Measurements from ENCODE around the gene HP. TPM values are rescaled to one million over a fixed set of nuclear protein-coding genes. Genes with fewer than 3 reads are reported as not detected.
"Not testable (repeated sequence)": the region's sequence is repeated elsewhere in the genome, so short reads cannot be mapped to it uniquely, and the experiment has no call there.

The HP gene
- total and polyA plus RNA-seq, 2 donors (not counting 1 experiment from before 2014, with no cell fraction given) = not detected

DNA sequence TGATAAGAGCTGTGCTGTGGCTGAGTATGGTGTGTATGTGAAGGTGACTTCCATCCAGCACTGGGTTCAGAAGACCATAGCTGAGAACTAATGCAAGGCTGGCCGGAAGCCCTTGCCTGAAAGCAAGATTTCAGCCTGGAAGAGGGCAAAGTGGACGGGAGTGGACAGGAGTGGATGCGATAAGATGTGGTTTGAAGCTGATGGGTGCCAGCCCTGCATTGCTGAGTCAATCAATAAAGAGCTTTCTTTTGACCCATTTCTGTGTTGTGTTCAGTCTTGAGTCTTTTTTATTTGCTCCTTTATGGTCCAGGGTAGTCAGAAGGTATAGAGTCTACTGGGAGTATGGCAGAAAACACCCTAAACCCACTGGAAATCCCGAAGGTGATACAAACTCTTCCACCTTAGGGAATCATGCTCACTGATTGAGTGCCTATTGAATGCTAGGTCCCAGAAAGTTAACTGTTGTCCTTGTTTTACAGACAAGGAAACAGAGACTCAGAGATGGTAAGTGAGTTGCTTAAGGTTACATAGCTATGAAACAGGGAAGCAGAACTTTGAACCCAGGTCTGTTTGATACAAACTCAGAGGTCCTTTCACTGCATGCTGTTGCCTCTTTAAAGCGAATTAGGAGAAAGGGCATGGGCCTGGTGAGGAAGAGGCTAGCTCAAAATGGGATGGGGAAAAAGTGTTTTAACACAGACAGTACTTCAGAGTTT is 22.8 kb downstream of the HP start:
- H3K4me1 Mint-ChIP-seq; H3K27me3 Mint-ChIP-seq; H3K4me1 ChIP-seq (ENCODE audit: control insufficient read depth in 2 of 2, insufficient read depth in 2 of 2, low read length in 2 of 2); H2AFZ ChIP-seq (ENCODE audit: insufficient read depth, low read depth, low read length, poor library complexity, severe bottlenecking); POLR2A ChIA-PET; H4K20me1 ChIP-seq (ENCODE audit: control insufficient read depth, insufficient read depth, low read length, poor library complexity, severe bottlenecking); DNase-seq; H3K79me2 ChIP-seq (ENCODE audit: control insufficient read depth, insufficient read depth, low read length); H3K27ac Mint-ChIP-seq; H3K4me3 ChIP-seq (ENCODE audit: control extremely low read depth in 1 of 5, extremely low read depth in 1 of 5, insufficient read depth in 1 of 5, low read depth in 2 of 5, low read length in 4 of 5); H3K9me3 ChIP-seq (ENCODE audit: control extremely low read depth in 1 of 3, control insufficient read depth in 2 of 3, insufficient read depth in 1 of 3, low read length in 2 of 3); H3K27me3 ChIP-seq (replicated peaks in 1 of 4; ENCODE audit: control extremely low read depth in 1 of 4, control insufficient read depth in 3 of 4, insufficient read depth in 4 of 4, low read length in 3 of 4); intact Hi-C loops (cut with micrococcal nuclease); H3K4me3 Mint-ChIP-seq; H3K27ac ChIP-seq (ENCODE audit: low read length in 2 of 2); H3K9ac ChIP-seq (ENCODE audit: low read length); ATAC-seq (ENCODE audit: low read depth); H3K36me3 ChIP-seq (replicated peaks in 1 of 2; ENCODE audit: control extremely low read depth in 1 of 2, control insufficient read depth in 1 of 2, extremely low read depth in 1 of 2, insufficient read depth in 2 of 2, low read length in 1 of 2); H3K9me3 Mint-ChIP-seq (ENCODE audit: insufficient read depth); CTCF ChIA-PET; H3K4me2 ChIP-seq (replicated peaks; ENCODE audit: low read depth, low read length, poor library complexity, severe bottlenecking): not testable (repeated sequence)
- WGBS (ENCODE audit: insufficient coverage) = no CpG with 5 or more reads among the region's 5 CpGs

DNA sequence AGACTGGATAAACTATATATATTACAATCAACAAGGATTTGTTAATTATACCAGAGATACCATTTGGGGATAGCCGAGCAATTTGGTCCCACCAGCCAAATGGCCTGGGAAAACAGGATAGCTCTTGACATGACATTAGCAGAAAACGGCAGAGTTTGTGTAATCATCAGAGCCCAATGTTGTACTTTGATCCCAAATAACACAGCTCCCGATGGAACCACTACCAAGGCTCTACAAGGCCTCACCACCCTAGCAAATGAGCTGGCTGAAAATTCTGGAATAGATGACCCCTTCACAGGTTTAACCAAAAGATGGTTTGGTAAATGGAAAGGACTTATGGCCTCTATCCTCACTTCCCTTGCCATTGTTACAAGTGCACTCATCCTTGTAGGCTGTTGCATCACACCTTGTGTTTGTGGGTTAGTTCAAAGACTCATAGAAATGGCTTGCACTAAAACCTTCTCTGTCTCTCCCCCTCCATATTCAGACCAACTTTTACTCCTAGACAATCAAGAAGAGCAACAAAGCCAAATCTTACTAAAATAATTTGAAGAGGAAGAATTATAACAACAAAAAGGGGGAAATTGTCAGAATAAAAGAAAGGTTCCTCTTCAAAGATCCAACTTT is 29.6 kb downstream of the HP start:
- Histone ChIP-seq H3K27me3 (replicated peaks in 1 of 4; ENCODE audit: control extremely low read depth in 1 of 4, control insufficient read depth in 3 of 4, insufficient read depth in 4 of 4, low read length in 3 of 4) (no peaks in the 10 kb centered on the region), H3K79me2 (ENCODE audit: control insufficient read depth, insufficient read depth, low read length) (no peaks in the 10 kb centered on the region), H3K9ac (ENCODE audit: low read length) (no peak overlapping the region), H3K4me2 (replicated peaks; ENCODE audit: low read depth, low read length, poor library complexity, severe bottlenecking) (no peak overlapping the region), H3K4me3 (ENCODE audit: control extremely low read depth in 1 of 5, extremely low read depth in 1 of 5, insufficient read depth in 1 of 5, low read depth in 2 of 5, low read length in 4 of 5) (no peak overlapping the region), H3K4me1 (ENCODE audit: control insufficient read depth in 2 of 2, insufficient read depth in 2 of 2, low read length in 2 of 2) (no peaks in the 10 kb centered on the region), H4K20me1 (ENCODE audit: control insufficient read depth, insufficient read depth, low read length, poor library complexity, severe bottlenecking) (no peaks in the 10 kb centered on the region), H2AFZ (ENCODE audit: insufficient read depth, low read depth, low read length, poor library complexity, severe bottlenecking) (no peak overlapping the region), H3K27ac (ENCODE audit: low read length in 2 of 2) (no peak overlapping the region), H3K9me3 (ENCODE audit: control extremely low read depth in 1 of 3, control insufficient read depth in 2 of 3, insufficient read depth in 1 of 3, low read length in 2 of 3) (peaks cover 4 to 10% (median 9%) of the 10 kb centered on the region in 3 donors), H3K36me3 (replicated peaks in 1 of 2; ENCODE audit: control extremely low read depth in 1 of 2, control insufficient read depth in 1 of 2, extremely low read depth in 1 of 2, insufficient read depth in 2 of 2, low read length in 1 of 2) (peaks cover 15 to 38% of the 10 kb centered on the region in 2 experiments)
- Mint-ChIP-seq H3K27ac (no peak overlapping the region), H3K4me1 (no peaks in the 10 kb centered on the region), H3K9me3 (ENCODE audit: insufficient read depth) (peaks cover 3% of the 10 kb centered on the region), H3K27me3 (no peaks in the 10 kb centered on the region), H3K4me3 (no peak overlapping the region)
- DNase-seq = no peak
- ATAC-seq (ENCODE audit: low read depth) = no peak
- POLR2A ChIA-PET = no interaction called here
- intact Hi-C loops (cut with micrococcal nuclease) = no loop called here
- TF ChIP-seq, protein P1, sequence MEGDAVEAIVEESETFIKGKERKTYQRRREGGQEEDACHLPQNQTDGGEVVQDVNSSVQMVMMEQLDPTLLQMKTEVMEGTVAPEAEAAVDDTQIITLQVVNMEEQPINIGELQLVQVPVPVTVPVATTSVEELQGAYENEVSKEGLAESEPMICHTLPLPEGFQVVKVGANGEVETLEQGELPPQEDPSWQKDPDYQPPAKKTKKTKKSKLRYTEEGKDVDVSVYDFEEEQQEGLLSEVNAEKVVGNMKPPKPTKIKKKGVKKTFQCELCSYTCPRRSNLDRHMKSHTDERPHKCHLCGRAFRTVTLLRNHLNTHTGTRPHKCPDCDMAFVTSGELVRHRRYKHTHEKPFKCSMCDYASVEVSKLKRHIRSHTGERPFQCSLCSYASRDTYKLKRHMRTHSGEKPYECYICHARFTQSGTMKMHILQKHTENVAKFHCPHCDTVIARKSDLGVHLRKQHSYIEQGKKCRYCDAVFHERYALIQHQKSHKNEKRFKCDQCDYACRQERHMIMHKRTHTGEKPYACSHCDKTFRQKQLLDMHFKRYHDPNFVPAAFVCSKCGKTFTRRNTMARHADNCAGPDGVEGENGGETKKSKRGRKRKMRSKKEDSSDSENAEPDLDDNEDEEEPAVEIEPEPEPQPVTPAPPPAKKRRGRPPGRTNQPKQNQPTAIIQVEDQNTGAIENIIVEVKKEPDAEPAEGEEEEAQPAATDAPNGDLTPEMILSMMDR (IDR thresholded peaks at IDR 0.05) = no peak
- TF ChIP-seq EZH2 (IDR thresholded peaks at IDR 0.05; ENCODE audit: borderline replicate concordance, insufficient read depth, low read depth, low read length, poor library complexity, severe bottlenecking) = no peak
- CTCF ChIA-PET = interaction anchor here (1.0 kb wide), 1 partner anchor 15 kb away, joined by 4 read pairs; no protein-coding TSS in a partner anchor
- 100% methylated on average over 1 of the region's 3 CpGs for WGBS (ENCODE audit: insufficient coverage)
